Measurements from ENCODE around the gene AP2A1.

Gene AP2A1

DNA sequence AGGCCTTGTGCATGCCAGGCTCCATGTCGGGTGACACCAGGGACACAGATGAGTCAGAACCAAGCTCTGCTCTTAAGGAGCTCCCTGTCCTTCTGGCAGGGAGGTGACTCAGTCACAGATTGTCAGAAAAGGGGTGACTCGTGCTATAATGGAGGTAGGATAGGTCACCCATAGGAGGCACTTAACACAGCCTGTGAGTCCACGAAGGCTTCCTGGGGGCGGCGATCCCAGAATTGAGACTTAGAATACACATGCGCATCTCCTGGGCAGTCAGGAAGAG lies 26.7 kb downstream of the AP2A1 start:
- no peak for DNase-seq (ENCODE audit: low read depth in 2 of 2)

DNA sequence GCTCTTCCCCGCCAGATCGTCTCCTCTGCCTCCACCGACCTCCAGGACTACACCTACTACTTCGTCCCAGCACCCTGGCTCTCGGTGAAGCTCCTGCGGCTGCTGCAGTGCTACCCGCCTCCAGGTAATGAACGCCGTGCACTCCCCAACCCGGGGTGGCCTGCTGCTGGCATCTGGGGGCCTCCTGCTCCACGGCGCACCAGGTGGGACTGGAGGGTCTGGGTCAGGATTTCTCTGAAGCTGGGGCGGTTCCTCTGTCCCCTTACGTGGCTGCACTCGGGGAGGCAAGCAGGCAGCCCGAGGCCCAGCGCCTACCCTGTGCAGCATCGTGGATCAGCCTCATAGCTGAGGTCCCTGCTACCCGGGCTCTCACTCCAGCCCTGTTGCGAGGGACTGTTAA lies 28.8 kb downstream of the AP2A1 start:
- DNase-seq (ENCODE audit: low read depth in 2 of 2) = no peak

DNA sequence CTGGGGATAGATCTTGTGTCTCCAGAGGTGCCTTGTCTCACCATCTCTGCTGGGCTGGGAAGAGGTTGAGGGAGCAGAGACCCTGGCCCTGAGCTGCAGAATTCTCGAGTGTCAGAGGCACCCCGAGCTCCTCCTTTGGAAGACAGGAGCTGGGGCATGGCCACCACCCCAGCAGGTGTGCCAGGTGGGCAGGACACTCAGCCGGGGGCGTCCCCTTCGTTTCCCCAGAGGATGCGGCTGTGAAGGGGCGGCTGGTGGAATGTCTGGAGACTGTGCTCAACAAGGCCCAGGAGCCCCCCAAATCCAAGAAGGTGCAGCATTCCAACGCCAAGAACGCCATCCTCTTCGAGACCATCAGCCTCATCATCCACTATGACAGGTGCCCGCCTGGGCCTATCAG lies 31.8 kb downstream of the AP2A1 start:
- DNase-seq (ENCODE audit: low read depth in 2 of 2) = no peak

DNA sequence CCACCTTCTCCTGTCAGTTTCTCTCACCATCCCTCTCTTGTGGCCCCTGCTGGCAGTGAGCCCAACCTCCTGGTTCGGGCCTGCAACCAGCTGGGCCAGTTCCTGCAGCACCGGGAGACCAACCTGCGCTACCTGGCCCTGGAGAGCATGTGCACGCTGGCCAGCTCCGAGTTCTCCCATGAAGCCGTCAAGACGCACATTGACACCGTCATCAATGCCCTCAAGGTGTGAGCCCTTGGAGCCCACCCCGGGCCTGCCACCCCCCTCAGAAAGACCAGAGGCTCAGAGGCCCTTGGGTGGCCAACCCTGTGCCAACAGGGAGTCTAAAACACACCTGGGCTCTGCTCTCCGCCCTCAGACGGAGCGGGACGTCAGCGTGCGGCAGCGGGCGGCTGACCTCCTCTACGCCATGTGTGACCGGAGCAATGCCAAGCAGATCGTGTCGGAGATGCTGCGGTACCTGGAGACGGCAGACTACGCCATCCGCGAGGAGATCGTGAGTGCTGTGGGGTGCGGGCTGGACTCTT lies 32.5 kb downstream of the AP2A1 start:
- DNase-seq (ENCODE audit: low read depth in 2 of 2) = no peak

DNA sequence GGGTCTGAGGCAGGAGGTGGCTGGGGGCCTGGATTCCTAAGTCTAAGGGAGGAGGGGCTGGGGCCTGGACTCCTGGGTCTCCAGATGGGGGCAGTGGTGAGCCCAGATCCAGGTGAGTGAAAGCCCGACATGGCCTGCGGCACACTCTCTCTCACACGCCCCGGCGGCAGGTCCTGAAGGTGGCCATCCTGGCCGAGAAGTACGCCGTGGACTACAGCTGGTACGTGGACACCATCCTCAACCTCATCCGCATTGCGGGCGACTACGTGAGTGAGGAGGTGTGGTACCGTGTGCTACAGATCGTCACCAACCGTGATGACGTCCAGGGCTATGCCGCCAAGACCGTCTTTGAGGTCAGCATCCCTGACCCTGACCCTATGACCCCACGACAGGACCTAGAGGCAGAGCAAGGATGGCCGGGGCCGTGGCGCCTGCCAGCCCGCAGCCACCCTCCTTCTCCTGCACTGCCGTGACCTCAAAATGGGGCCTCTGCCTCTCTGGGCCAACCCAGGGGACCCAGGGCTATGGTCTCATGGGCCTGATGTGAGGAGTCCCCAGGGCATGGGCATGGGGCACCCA lies 33.1 kb downstream of the AP2A1 start:
- no peak for DNase-seq (ENCODE audit: low read depth in 2 of 2)

DNA sequence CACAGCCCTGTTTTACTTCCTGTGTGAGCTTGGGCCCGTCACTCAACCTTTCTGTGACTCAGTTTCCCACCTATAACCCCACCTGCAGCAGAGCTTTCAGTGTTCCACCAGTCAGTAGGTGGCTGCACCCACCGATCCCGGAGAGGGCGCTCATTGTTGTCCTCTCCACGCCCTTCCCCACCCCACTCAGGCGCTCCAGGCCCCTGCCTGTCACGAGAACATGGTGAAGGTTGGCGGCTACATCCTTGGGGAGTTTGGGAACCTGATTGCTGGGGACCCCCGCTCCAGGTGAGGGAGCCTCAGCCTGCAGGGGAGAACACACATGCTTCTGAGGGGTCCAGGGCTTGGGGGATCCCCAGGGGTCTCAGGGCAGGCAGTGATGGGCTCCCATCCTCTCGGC lies 34.0 kb downstream of the AP2A1 start:
- DNase-seq (ENCODE audit: low read depth in 2 of 2) = no peak

DNA sequence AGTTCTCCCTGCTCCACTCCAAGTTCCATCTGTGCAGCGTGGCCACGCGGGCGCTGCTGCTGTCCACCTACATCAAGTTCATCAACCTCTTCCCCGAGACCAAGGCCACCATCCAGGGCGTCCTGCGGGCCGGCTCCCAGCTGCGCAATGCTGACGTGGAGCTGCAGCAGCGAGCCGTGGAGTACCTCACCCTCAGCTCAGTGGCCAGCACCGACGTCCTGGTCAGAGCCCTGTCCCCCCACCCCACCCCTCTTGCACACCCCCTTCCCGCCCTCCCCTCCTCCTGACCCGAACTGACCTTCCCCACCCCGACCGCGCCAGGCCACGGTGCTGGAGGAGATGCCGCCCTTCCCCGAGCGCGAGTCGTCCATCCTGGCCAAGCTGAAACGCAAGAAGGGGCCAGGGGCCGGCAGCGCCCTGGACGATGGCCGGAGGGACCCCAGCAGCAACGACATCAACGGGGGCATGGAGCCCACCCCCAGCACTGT lies 34.6 kb downstream of the AP2A1 start:
- no peak for DNase-seq (ENCODE audit: low read depth in 2 of 2)

DNA sequence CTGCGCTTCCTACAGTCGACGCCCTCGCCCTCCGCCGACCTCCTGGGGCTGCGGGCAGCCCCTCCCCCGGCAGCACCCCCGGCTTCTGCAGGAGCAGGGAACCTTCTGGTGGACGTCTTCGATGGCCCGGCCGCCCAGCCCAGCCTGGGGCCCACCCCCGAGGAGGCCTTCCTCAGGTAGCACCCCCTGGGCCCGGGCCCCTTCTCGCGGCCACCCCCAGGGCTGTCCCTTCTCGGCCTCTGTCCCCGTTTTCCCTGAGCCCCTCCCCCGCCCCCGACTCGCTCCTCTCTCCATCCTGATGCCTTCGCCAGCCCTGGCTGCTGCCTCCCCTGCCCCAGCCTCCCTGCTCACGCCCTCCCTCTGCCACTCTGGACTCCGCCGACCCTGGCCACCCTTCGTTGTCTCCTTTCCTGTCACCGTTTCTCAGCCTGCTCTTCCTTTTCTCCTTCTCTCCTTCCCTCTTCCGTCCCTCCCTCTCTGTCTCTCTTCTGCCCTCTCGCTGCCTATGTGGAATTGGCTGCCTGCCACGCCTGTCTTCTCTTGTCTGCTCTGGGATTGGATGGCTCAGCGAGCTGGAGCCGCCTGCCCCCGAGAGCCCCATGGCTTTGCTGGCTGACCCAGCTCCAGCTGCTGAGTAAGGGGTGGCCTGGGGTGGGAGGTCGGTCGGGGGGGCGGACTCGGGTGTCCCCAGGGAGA lies 35.3 kb downstream of the AP2A1 start:
- peak; percentile 76 to 81 for DNase-seq (ENCODE audit: low read depth in 2 of 2)

DNA sequence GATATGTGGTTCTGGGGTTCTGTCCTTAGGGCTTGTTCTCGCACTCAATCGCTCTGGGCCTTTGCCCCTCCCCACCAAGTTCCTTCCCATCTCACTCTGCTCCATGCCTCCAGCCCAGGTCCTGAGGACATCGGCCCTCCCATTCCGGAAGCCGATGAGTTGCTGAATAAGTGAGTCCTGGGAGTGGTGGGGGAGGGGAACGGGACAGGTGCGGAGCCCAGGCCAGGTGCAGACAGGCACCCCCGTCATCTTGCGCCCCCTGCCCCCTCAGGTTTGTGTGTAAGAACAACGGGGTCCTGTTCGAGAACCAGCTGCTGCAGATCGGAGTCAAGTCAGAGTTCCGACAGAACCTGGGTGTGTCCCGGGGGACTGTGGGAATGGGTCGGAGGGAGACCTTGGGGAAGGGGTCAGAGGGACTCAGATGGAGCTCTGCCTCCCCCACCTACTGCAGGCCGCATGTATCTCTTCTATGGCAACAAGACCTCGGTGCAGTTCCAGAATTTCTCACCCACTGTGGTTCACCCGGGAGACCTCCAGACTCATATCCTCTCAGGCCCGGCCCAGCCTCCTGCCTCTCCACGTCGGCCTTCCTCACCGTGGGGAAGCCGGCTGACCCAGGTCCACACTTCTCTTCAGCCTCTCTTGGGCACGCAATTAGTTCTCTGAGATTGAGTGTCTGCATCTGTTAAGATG lies 36.2 kb downstream of the AP2A1 start:
- no peak for DNase-seq (ENCODE audit: low read depth in 2 of 2)

DNA sequence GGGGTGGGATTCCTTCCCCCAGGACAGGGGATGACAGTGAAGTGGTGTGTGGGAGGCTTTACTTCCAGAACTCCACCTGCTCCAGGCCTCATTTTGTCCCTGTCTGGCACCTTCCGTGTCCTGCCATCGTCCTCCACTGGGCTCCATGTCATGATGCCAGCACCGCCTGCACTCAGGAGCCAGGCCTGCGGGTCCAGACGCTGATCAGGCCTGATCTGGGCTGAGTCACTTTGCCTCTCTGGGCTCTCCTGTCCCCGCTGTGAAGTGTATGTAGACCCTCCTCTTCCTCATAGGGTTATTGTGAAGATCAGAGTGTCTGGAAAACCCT lies 36.7 kb downstream of the AP2A1 start:
- no peak for DNase-seq (ENCODE audit: low read depth in 2 of 2)

DNA sequence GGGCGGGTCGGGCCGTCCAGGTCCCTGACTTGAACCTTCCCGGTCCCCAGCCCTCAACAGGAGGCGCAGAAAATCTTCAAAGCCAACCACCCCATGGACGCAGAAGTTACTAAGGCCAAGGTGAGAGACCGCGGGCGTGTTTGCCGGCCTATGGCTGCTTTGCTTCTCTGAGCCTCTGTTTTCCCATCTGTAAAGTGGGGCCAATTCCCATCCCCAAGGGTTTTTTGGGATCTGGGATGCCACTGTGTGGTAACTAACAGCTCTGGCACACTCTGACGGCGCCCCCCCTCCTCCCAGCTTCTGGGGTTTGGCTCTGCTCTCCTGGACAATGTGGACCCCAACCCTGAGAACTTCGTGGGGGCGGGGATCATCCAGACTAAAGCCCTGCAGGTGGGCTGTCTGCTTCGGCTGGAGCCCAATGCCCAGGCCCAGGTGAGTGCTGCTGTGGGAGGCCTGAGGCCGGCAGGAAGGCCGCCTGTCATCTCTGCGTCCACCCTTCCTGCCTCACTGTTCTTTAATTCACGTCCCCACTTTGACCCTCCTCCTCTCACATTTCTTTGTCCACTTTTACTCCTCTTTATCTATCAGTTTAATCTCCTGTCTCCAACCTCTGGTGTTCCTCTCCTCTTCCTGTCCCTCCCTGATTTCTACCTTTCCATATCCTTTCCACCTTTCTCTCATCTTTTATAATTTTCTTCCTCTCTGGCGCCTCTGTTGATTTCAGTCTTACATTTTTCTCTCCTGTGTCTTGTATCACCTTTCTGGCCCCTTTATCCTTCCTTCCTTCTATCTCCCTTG lies 39.2 kb downstream of the AP2A1 start:
- DNase-seq (ENCODE audit: low read depth in 2 of 2) = no peak

DNA sequence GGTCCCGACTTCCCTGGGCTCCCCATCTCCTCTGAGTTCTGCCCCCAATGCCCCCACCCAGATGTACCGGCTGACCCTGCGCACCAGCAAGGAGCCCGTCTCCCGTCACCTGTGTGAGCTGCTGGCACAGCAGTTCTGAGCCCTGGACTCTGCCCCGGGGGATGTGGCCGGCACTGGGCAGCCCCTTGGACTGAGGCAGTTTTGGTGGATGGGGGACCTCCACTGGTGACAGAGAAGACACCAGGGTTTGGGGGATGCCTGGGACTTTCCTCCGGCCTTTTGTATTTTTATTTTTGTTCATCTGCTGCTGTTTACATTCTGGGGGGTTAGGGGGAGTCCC lies 39.8 kb downstream of the AP2A1 start:
- DNase-seq (ENCODE audit: low read depth in 2 of 2) = no peak

DNA sequence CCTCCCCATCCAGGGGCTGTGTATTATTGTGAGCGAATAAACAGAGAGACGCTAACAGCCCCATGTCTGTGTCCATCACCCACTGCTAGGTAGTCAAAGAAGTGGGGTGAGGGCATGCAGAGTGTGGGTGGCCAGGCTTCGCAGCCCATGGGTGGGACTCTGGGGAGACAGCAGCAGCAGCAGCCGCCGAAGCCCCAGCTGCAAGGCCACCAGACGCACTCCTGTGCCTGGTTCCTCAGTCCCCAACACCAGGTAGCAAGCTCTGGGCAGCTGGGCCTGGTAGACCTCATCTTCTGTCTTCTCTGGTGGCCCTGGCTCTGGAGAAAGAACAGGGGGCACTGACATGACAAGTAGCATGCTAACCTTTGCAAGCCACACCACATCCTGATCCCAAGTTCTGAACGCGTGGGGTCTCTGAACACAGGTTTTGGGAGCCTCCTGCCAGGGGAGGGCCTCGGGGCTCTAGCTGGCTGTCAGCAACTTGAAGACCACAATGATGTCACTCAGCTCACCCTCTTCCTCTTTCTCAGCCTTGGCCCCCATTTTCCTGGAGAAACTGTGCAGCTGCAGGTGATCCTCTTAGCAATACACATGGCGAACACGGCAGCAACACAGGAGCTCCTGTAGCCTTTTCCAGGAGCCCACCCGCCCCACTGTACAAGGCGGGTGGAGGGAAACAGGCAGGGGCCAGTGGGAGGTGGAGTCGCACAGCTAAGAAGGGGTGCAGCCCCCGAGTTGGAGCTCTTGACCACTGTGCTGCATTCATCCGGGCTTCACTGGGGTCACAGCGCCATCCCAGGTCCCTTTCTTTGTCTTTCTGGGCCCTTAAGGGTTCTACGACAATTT lies 40.5 kb downstream of the AP2A1 start:
- DNase-seq (ENCODE audit: low read depth in 2 of 2) = no peak

DNA sequence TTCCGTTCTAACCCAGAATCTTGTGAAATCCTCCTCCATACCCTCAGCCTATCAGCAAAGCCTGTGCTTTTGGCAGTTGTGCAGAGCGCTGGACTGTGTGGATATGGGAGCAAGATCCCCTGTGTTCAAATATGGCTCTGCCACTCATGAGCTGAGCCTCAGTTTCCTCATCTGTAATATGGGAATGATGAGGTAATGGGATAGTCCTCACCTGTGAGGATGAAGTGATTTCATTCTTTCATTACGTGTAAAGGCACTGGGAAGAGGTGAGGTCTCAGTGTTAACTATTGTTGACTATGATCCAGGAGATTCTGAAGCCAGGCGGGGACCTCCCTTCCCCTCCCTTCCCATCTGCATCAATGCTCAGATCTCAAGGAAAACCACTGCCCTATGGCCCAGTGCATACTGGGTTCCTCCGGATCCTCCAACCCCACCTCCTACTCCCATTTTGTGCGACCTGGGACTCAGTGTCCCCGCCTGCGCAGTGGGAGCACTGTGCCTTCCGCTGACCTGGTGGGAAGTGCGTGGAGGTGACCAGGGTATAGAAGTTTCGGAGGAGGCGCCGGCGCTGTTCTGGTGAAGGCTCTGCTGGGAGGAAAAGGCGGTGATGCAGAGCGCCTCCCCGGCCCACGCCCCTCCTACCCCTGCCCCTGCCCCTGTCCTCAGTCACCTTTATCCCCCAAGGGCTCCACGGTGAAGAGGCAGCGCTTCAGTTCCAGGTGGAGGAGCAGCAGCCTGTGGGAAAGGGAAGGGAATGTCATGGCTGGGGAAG lies 41.3 kb downstream of the AP2A1 start:
- DNase-seq (ENCODE audit: low read depth in 2 of 2) = no peak

DNA sequence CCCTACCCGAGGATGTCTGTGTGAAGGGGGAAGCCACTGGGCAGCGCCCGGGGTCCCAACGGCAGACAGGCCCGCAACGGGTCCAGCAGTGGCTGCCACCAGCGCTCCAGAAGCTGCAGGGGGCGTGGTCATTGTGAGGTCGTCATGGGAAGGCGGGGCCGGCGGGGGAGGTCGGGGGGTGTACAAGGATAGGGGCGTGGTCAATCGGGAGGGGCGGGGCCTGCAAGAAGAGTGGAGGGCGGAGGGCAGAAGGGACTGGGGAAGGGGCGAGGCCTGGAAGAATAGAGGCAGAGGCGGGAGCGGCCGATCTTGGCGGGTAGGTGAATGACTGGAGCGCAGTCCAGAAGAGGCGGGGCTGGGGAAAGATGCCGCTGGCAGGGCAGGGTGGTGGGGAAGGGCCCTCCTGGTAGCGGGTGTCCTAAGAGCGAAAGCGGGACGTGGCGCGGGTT lies 41.9 kb downstream of the AP2A1 start:
- DNase-seq (ENCODE audit: low read depth in 2 of 2) = peak; percentile 31 to 41

DNA sequence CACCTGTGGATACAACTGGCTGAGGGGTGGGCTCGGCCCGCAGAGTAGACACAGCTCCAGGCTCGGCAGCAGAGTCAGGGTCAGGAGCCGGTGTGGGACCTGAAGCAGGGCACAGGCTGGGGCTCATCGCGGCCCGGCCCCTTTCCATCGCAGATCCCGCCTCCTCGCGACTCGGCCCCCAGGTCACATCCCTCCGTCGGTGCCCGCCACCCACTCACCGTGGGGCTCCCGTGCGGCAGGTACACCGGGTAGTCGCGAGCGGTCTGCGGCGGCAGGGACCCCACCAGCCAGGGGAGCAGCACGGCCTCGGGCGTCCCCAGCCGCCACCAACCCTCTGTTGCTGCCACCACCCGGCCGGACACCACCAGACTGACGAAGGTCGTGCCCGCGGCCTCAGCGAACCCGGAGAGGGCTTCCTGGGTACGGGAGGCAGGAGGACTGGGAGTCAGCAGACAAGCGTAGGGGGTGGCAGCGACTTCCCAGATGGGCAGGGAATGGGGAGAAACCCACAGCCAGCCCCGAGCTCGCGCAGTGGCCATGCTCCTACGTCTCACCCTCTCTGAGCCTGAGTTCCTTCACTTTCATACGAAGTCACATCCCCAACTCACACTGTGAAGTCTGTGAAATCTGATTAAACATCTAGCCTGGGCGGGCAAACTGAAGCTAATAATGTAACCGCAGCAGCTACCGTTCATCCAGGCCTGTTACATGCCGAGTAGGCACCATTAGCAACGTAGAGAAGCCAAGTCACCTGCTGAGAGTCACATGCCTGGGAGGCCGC lies 42.5 kb downstream of the AP2A1 start:
- no peak for DNase-seq (ENCODE audit: low read depth in 2 of 2)

DNA sequence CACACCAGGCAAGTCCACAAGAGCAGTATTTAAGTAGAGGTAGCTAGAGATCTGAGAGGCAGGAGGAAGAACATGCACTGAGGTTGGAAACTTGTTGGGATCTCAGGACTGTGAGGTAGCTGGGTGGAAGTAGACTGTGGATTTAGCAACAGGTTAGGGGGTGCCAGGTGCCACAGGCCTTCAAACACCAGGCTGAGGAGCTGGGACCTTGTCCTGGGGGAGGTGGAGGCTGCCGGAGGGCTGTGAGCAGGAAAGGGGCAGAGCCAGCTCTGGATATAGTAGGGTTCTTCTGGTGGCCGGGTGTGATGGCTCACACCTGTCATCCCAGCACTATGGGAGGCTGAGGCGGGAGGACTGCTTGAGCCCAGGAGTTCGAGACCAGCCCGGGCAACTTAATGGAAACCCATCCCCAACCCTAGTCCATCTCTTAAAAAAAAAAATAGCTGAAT lies 43.2 kb downstream of the AP2A1 start:
- DNase-seq (ENCODE audit: low read depth in 2 of 2) = no peak

DNA sequence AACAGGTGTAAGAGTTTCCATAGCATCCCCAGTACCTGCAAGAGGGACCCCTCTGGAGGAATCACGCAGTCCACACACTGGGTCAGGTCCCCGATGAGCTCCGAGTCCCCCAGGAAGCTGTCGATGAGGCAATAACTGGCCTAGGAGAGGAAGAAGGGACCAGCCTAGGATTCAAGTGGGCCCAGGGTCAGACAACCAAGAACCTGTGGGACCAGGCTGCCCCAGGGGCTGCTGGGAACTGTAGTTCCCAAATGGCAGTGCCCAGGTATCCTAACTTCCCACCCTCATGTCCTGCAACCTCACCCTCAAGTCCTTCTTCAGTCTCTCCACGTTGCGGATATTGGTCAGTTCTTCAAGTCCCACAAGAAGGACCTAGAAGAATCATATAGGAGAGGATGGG lies 44.5 kb downstream of the AP2A1 start:
- no peak for DNase-seq (ENCODE audit: low read depth in 2 of 2)

DNA sequence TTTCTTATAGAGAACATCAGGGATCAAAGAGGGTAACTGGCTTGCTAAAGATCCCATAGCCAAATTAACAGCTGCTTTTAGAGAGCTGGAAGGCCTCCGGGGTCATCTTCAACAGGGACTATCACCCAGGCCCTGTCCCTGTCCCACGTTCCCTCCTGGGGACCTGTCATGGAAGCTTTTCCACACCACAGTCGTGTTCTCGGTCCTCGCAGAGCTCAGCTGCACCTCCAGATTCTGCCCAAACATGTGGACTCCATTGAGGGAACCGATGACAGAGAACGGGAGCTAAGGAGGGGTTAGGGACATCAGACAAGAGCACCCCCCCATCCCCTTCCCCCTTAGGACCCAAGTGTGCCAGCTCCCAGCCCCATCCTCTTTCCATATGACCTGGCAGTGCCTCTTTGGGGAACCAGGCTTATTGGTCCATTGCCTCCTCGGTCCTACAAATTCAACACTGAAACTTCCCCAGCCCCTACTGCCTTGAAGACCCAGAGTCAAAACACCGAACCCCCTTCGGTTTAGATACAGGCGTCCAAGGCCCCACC lies 45.7 kb downstream of the AP2A1 start:
- DNase-seq (ENCODE audit: low read depth in 2 of 2) = no peak

Measured in fibroblast of skin of left biceps (primary cell).